H9 (cell line): ENCODE data around the gene NAA16. TPM values are rescaled to one million over a fixed set of nuclear protein-coding genes. Genes with fewer than 3 reads are reported as not detected.

Experiments used
- DNase-seq: peaks from one replicate; pipeline ENCODE4 v3.0.0-alpha.2; 2017
- H2AFZ ChIP-seq: one replicate; pipeline ENCODE4 v1.6.1; 2013; ENCODE audit warnings: mild to moderate bottlenecking, low read length, control low read depth, moderate library complexity
- H2AK5ac ChIP-seq: 2 replicates; pipeline ENCODE4 v1.6.1; 2013; ENCODE audit warnings: low read length, control low read depth, mixed read lengths; ENCODE audit not compliant: insufficient read length
- H2BK120ac ChIP-seq: one replicate; pipeline ENCODE4 v1.6.1; 2013; ENCODE audit warnings: low read depth, mild to moderate bottlenecking, low read length, control low read depth, inconsistent platforms; ENCODE audit not compliant: poor library complexity, severe bottlenecking
- H2BK12ac ChIP-seq: 2 replicates; pipeline ENCODE4 v1.6.1; 2013; ENCODE audit warnings: low read length, control low read depth, mixed read lengths, low read depth; ENCODE audit not compliant: insufficient read length
- H2BK15ac ChIP-seq: 2 replicates; pipeline ENCODE4 v1.6.1; 2013; ENCODE audit warnings: low read depth, low read length, control low read depth
- H2BK20ac ChIP-seq: one replicate; pipeline ENCODE4 v1.6.1; 2013; ENCODE audit warnings: low read depth, mild to moderate bottlenecking, low read length, control low read depth, inconsistent platforms; ENCODE audit not compliant: poor library complexity, severe bottlenecking
- H2BK5ac ChIP-seq: 2 replicates; pipeline ENCODE4 v1.6.1; 2013; ENCODE audit warnings: low read length, control low read depth, mixed read lengths; ENCODE audit not compliant: insufficient read length
- H3K14ac ChIP-seq: 2 replicates; pipeline ENCODE4 v1.6.1; 2013; ENCODE audit warnings: low read length, control low read depth; ENCODE audit not compliant: insufficient read depth
- H3K18ac ChIP-seq: 2 replicates; pipeline ENCODE4 v1.6.1; 2013; ENCODE audit warnings: low read depth, mild to moderate bottlenecking, mixed read lengths, low read length, control low read depth; ENCODE audit not compliant: insufficient read length
- H3K23ac ChIP-seq: 2 replicates; pipeline ENCODE4 v1.6.1; 2013; ENCODE audit warnings: low read length, control low read depth, mixed read lengths, low read depth; ENCODE audit not compliant: insufficient read length
- H3K23me2 ChIP-seq: 2 replicates; pipeline ENCODE4 v1.6.1; 2013; ENCODE audit warnings: low read depth, mild to moderate bottlenecking, mixed read lengths, low read length, control low read depth; ENCODE audit not compliant: insufficient read length, poor library complexity, severe bottlenecking
- H3K27ac ChIP-seq: 2 replicates; pipeline ENCODE4 v1.5.1; 2013; ENCODE audit warnings: low read length, control low read depth, mixed read lengths, low read depth; ENCODE audit not compliant: insufficient read length
- H3K27me3 ChIP-seq: 2 replicates; pipeline ENCODE4 v1.6.1; 2013; ENCODE audit warnings: low read length, control low read depth, inconsistent platforms; ENCODE audit not compliant: insufficient read depth
- H3K4ac ChIP-seq: 2 replicates; pipeline ENCODE4 v1.6.1; 2013; ENCODE audit warnings: low read depth, mild to moderate bottlenecking, control low read depth, inconsistent platforms, low read length, moderate library complexity
- H3K4me1 ChIP-seq: 2 replicates; pipeline ENCODE4 v1.6.1; 2013; ENCODE audit warnings: low read length, control low read depth, inconsistent platforms; ENCODE audit not compliant: insufficient read depth
- H3K4me2 ChIP-seq: 2 replicates; pipeline ENCODE4 v1.6.1; 2013; ENCODE audit warnings: low read length, control low read depth, mixed read lengths; ENCODE audit not compliant: insufficient read length, insufficient read depth
- H3K56ac ChIP-seq: 2 replicates; pipeline ENCODE4 v1.6.1; 2013; ENCODE audit warnings: low read depth, mild to moderate bottlenecking, mixed read lengths, low read length, control low read depth; ENCODE audit not compliant: insufficient read length
- H3K79me1 ChIP-seq: 2 replicates; pipeline ENCODE4 v1.6.1; 2013; ENCODE audit warnings: low read depth, mild to moderate bottlenecking, moderate library complexity, low read length, control low read depth, inconsistent platforms; ENCODE audit not compliant: insufficient read depth, poor library complexity, severe bottlenecking
- H3K79me2 ChIP-seq: 2 replicates; pipeline ENCODE4 v1.6.1; 2013; ENCODE audit warnings: low read length, control low read depth, inconsistent platforms; ENCODE audit not compliant: insufficient read depth
- H3K9ac ChIP-seq: 2 replicates; pipeline ENCODE4 v1.6.1; 2013; ENCODE audit warnings: low read length, control low read depth, mixed read lengths; ENCODE audit not compliant: insufficient read length; ENCODE audit errors: extremely low read depth
- H3K9me3 ChIP-seq: one replicate; pipeline ENCODE4 v1.6.1; 2013; ENCODE audit warnings: low read depth, low read length, inconsistent platforms; ENCODE audit not compliant: control insufficient read depth
- H3T11ph ChIP-seq: one replicate; pipeline ENCODE4 v1.6.1; 2013; ENCODE audit warnings: mild to moderate bottlenecking, low read length, control low read depth, inconsistent platforms
- H4K20me1 ChIP-seq: one replicate; pipeline ENCODE4 v1.6.1; 2013; ENCODE audit not compliant: control insufficient read depth, insufficient read length, insufficient read depth
- H4K5ac ChIP-seq: 2 replicates; pipeline ENCODE4 v1.6.1; 2013; ENCODE audit warnings: low read depth, mild to moderate bottlenecking, mixed read lengths, low read length, control low read depth; ENCODE audit not compliant: insufficient read length
- H4K8ac ChIP-seq: replicated peaks from 2 replicates; pipeline ENCODE4 v1.6.1; 2013; ENCODE audit warnings: low read length, control low read depth, mixed read lengths, low read depth; ENCODE audit not compliant: insufficient read length
- H4K91ac ChIP-seq: 2 replicates; pipeline ENCODE4 v1.6.1; 2013; ENCODE audit warnings: low read depth, mild to moderate bottlenecking, moderate library complexity, mixed read lengths, low read length, control low read depth; ENCODE audit not compliant: insufficient read length
- H3K27ac Mint-ChIP-seq, 3 experiments: 2 replicates in 2 of 3; 3 replicates in 1 of 3; pipeline ENCODE4 v1.8.0; 2020 to 2021; ENCODE audit warnings: mixed read lengths in 3 of 3, mild to moderate bottlenecking in 1 of 3, moderate library complexity in 1 of 3
- H3K27me3 Mint-ChIP-seq: 2 replicates; pipeline ENCODE4 v1.8.0; 2021; ENCODE audit warnings: low read depth, mild to moderate bottlenecking, moderate library complexity, mixed read lengths
- H3K36me3 Mint-ChIP-seq, 3 experiments: 2 replicates in 2 of 3; 3 replicates in 1 of 3; pipeline ENCODE4 v1.8.0; 2020 to 2021; ENCODE audit warnings: low read depth in 3 of 3, mixed read lengths in 3 of 3; ENCODE audit not compliant: insufficient read depth in 1 of 3
- H3K4me1 Mint-ChIP-seq, 2 experiments: 2 replicates each; pipeline ENCODE4 v1.8.0; 2020; ENCODE audit warnings: mixed read lengths in 2 of 2
- H3K4me3 Mint-ChIP-seq, 2 experiments: 2 replicates in 1 of 2; 3 replicates in 1 of 2; pipeline ENCODE4 v1.8.0; 2020 to 2021; ENCODE audit warnings: mild to moderate bottlenecking in 2 of 2, mixed read lengths in 2 of 2, moderate library complexity in 1 of 2
- H3K9me3 Mint-ChIP-seq, 2 experiments: 2 replicates in 1 of 2; 3 replicates in 1 of 2; pipeline ENCODE4 v1.8.0; 2020; ENCODE audit warnings: mild to moderate bottlenecking in 2 of 2, mixed read lengths in 2 of 2, moderate library complexity in 1 of 2
- CTCF ChIP-seq: fragments of 200-600 bp; sonication (generic); conservative IDR thresholded peaks from 3 replicates; pipeline ENCODE4 v1.8.0; 2021; ENCODE audit warnings: antibody characterized with exemption, mild to moderate bottlenecking
- WGBS: extraction: QIAGEN DNeasy Blood & Tissue Kit; methylation state at CpG from one replicate; pipeline ENCODE4 v1.1.7; 2013; ENCODE audit warnings: missing lambda C conversion rate, low lambda C conversion rate, mixed read lengths; ENCODE audit not compliant: insufficient read length; ENCODE audit errors: extremely low coverage; 5-methylcytosine and 5-hydroxymethylcytosine counted together
- total RNA-seq: library from RNA; stranded (reverse); gene quantifications from 2 replicates; pipeline ENCODE4 v1.2.1, GENCODE V29; 2021

The NAA16 gene
- total RNA-seq, 1 experiment from 2014 or later = 37.7 TPM

DNA sequence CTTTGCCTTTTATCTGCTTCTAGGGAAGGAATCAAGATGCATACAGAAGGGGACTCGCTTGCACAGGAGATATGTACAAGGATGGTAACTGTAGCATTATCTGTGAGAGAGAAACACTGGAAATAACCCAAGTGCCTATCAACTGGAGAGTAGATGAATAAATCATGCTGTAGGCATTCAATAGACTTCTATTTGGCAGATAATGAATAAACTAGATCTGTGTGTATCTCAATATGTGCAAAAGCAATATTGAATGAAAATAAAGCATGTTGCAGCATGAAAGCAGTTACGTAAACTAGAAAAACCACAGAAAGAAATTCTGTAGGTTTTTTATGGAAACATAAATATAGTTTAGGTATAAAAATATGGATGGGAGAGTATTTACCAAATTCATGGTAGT lies 107.7 kb downstream of the NAA16 start:
- H2AK5ac ChIP-seq = no peak overlapping the region
- H3K27me3 Mint-ChIP-seq = no peaks in the 10 kb centered on the region
- H2BK120ac ChIP-seq = no peak overlapping the region
- no peaks in the 10 kb centered on the region for H3K23me2 ChIP-seq
- peaks cover 10 to 12% of the 10 kb centered on the region in 2 experiments for H3K4me1 Mint-ChIP-seq
- H3K27me3 ChIP-seq = no peaks in the 10 kb centered on the region
- no peaks in the 10 kb centered on the region for H4K20me1 ChIP-seq
- no peak overlapping the region for H3K4me3 Mint-ChIP-seq
- H2BK20ac ChIP-seq = no peak overlapping the region
- no peak overlapping the region for H3K14ac ChIP-seq
- no peak overlapping the region for H3K18ac ChIP-seq
- no peak overlapping the region for H3K27ac Mint-ChIP-seq
- H2BK5ac ChIP-seq = no peak overlapping the region
- no peak overlapping the region for H2AFZ ChIP-seq
- H2BK15ac ChIP-seq = no peak overlapping the region
- no CpG with 5 or more reads among the region's 2 CpGs for WGBS
- DNase-seq = no peak
- H3T11ph ChIP-seq = no peak overlapping the region
- no peak for TF ChIP-seq CTCF
- H3K79me2 ChIP-seq = no peaks in the 10 kb centered on the region
- H2BK12ac ChIP-seq = no peak overlapping the region
- H3K4me1 ChIP-seq = no peaks in the 10 kb centered on the region
- H3K27ac ChIP-seq = no peak overlapping the region
- no peak overlapping the region for H4K8ac ChIP-seq
- no peak overlapping the region for H3K9ac ChIP-seq
- no peak overlapping the region for H3K4ac ChIP-seq
- H3K79me1 ChIP-seq = no peaks in the 10 kb centered on the region
- no peaks in the 10 kb centered on the region for H3K9me3 ChIP-seq
- no peaks in the 10 kb centered on the region for H3K9me3 Mint-ChIP-seq
- no peak overlapping the region for H3K4me2 ChIP-seq
- no peak overlapping the region for H4K91ac ChIP-seq
- H4K5ac ChIP-seq = no peak overlapping the region
- H3K36me3 Mint-ChIP-seq = no peaks in the 10 kb centered on the region
- no peak overlapping the region for H3K56ac ChIP-seq
- H3K23ac ChIP-seq = no peak overlapping the region
